Measurements from ENCODE around the gene KPNA3. TPM values are rescaled to one million over a fixed set of nuclear protein-coding genes. Genes with fewer than 3 reads are reported as not detected.

The KPNA3 gene
- total and polyA plus RNA-seq, 11 donors, result 21.7 to 104 (median 50.2) TPM

DNA sequence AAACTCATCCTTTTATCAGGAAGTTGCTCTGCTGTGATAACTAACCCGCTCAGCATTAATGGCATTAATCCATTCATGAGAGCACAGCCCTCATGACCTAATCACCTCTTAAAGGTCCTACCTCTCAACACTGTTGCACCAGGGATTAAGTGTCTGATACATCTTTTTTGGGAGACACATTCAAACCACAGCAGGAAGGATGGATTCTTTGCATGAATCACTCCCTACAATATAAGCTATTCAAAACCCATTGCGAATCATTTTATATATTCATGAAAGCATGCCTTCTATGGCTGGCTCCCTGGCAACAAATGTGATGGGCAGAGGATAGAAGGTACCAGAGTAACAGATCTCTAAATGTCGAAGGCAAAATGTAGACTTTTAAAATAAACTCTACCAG, 136.6 kb downstream of the KPNA3 start:
- Histone ChIP-seq H3K4me1 (peaks cover 0 to 4% (median 0%) of the 10 kb centered on the region in 12 donors), H3K27me3 (no peaks in the 10 kb centered on the region), H3K27ac (no peak overlapping the region), H3K9me3 (no peaks in the 10 kb centered on the region), H3K4me3 (no peak overlapping the region), H3K36me3 (peaks cover 0 to 9% (median 0%) of the 10 kb centered on the region in 9 donors)
- no peak for ATAC-seq
- no peak for TF ChIP-seq POLR2A (IDR thresholded peaks at IDR 0.05)
- TF ChIP-seq, protein P1, sequence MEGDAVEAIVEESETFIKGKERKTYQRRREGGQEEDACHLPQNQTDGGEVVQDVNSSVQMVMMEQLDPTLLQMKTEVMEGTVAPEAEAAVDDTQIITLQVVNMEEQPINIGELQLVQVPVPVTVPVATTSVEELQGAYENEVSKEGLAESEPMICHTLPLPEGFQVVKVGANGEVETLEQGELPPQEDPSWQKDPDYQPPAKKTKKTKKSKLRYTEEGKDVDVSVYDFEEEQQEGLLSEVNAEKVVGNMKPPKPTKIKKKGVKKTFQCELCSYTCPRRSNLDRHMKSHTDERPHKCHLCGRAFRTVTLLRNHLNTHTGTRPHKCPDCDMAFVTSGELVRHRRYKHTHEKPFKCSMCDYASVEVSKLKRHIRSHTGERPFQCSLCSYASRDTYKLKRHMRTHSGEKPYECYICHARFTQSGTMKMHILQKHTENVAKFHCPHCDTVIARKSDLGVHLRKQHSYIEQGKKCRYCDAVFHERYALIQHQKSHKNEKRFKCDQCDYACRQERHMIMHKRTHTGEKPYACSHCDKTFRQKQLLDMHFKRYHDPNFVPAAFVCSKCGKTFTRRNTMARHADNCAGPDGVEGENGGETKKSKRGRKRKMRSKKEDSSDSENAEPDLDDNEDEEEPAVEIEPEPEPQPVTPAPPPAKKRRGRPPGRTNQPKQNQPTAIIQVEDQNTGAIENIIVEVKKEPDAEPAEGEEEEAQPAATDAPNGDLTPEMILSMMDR (IDR thresholded peaks at IDR 0.05), result no peak
- WGBS, 4 donors, result 68 to 84% (median 81%) methylated on average over 3 of the region's 3 CpGs
- intact Hi-C loops (cut with DNase I), result loop anchor here in 1 of 10 donors (10.0 kb wide), 1 partner anchor 189 kb away; no protein-coding TSS in a partner anchor
- no peak for DNase-seq

DNA sequence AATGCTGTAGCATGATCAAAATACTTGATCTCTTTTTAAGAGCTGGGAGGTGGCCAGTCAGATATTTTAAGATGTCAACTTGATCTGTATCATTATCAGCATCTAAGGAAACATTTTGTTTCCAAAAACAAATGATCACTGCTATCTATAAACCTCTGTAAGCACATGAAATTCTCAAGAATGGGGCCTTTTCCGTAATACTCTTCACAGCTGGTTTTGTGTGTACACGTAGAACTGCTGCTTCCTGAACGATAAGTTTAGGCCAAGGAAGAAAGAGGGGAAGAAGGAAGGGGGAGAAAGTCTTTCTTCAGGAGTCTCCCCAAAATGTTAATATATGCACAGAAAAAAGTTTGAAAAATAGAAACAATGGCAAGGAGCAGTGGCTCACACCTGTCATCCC, 138.5 kb downstream of the KPNA3 start:
- no peak overlapping the region for H3K4me3 ChIP-seq
- no peaks in the 10 kb centered on the region for H3K9me3 ChIP-seq
- H3K4me1 ChIP-seq, result peaks cover 0 to 4% (median 0%) of the 10 kb centered on the region in 12 donors
- TF ChIP-seq POLR2A (IDR thresholded peaks at IDR 0.05), result no peak
- TF ChIP-seq, protein P1 (IDR thresholded peaks at IDR 0.05), result no peak
- intact Hi-C loops (cut with DNase I), result loop anchor here in 5 of 10 donors (5.0 to 10.0 kb wide), 2 partner anchors 191 to 193 kb away; no protein-coding TSS in a partner anchor
- no peak for DNase-seq
- H3K27ac ChIP-seq, result no peak overlapping the region
- ATAC-seq, result no peak
- no peaks in the 10 kb centered on the region for H3K27me3 ChIP-seq
- 62 to 78% (median 69%) methylated on average over 3 of the region's 3 CpGs for WGBS, 4 donors
- H3K36me3 ChIP-seq, result no peaks in the 10 kb centered on the region

DNA sequence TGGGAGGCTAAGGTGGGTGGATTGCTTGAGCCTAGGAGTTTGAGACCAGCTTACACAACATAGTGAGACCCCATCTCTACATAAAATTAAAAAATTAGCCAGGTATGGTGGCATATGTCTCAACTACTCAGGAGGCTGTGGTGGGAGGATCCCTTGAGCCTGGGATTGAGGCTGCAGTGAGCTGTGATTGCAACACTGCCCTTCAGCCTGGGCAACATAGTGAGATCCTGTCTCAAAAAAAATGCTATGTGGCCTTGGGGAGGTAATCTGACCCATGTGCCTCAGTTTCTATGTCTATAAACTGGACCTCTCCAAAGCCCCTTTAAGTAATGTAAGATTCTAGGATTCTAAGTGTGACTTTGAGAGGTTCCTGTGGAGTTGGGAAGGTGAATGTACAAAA, 139.0 kb downstream of the KPNA3 start:
- intact Hi-C loops (cut with DNase I), result loop anchor here in 6 of 10 donors (2.0 to 10.0 kb wide), 3 partner anchors 191 to 195 kb away; no protein-coding TSS in a partner anchor
- H3K36me3 ChIP-seq, result no peaks in the 10 kb centered on the region

More for the DNA sequence above, 139.0 kb downstream of the KPNA3 start:
- no peaks in the 10 kb centered on the region for H3K9me3 ChIP-seq
- ATAC-seq (no peak), DNase-seq (no peak)
- TF ChIP-seq POLR2A (IDR thresholded peaks at IDR 0.05), result no peak
- TF ChIP-seq, protein P1 (IDR thresholded peaks at IDR 0.05), result no peak
- H3K4me3 ChIP-seq, result no peak overlapping the region
- H3K27ac ChIP-seq, result no peak overlapping the region
- peaks cover 0 to 4% (median 0%) of the 10 kb centered on the region in 12 donors for H3K4me1 ChIP-seq
- H3K27me3 ChIP-seq, result no peaks in the 10 kb centered on the region
